ENCODE measurements around the gene RIPOR2. TPM values are rescaled to one million over a fixed set of nuclear protein-coding genes. Genes with fewer than 3 reads are reported as not detected.

RIPOR2 gene
- total and polyA plus RNA-seq, 2 experiments from 2014 or later, result 9.5 to 22.5 TPM

- no peak for DNase-seq (ENCODE audit: low spot score)
- Mint-ChIP-seq H3K36me3 (ENCODE audit: low read depth) (no peaks in the 10 kb centered on the region; the same call in 2 of the 3 replicates), H3K4me3 (no peak overlapping the region), H3K27ac (peak overlapping the region; percentile 27; the same call in 1 of the 2 replicates), H3K9me3 (no peaks in the 10 kb centered on the region), H3K4me1 (peaks cover 31% of the 10 kb centered on the region), H3K27me3 (ENCODE audit: insufficient read depth, low read depth, poor library complexity) (no peaks in the 10 kb centered on the region)
- Histone ChIP-seq H4K20me1 (replicated peaks; ENCODE audit: insufficient read depth) (no peaks in the 10 kb centered on the region), H3F3A (replicated peaks; ENCODE audit: low read depth) (no peaks in the 10 kb centered on the region), H3K27ac (ENCODE audit: low read depth) (no peak overlapping the region), H3K79me2 (replicated peaks; ENCODE audit: insufficient read depth) (no peaks in the 10 kb centered on the region; the same call in 1 of the 2 replicates), H3K4me3 (no peak overlapping the region), H3K4me1 (ENCODE audit: insufficient read depth) (peaks cover 17% of the 10 kb centered on the region), H3K36me3 (ENCODE audit: insufficient read depth) (no peaks in the 10 kb centered on the region), H3K4me2 (0 out of 2 replicates have a peak overlapping the region, but pooled peaks have one; percentile 0), H3K9me2 (ENCODE audit: insufficient read depth) (no peaks in the 10 kb centered on the region), H2AFZ (no peak overlapping the region), H3K27me3 (ENCODE audit: insufficient read depth) (no peaks in the 10 kb centered on the region)
- TF ChIP-seq EZH2phosphoT487 (IDR thresholded peaks at IDR 0.05; ENCODE audit: unreplicated experiment), result no peak
- no peak for TF ChIP-seq ZNF462 (CRISPR knock-in tag; IDR thresholded peaks at IDR 0.05)
- TF ChIP-seq POLR2AphosphoS5 (IDR thresholded peaks at IDR 0.05; ENCODE audit: low read depth), result no peak
- TF ChIP-seq EZH2 (IDR thresholded peaks at IDR 0.05; ENCODE audit: low read depth, unreplicated experiment), result no peak
- TF ChIP-seq ZNF114 (CRISPR knock-in tag; IDR thresholded peaks at IDR 0.05), result no peak
- no peak for TF ChIP-seq ZNF331 (CRISPR knock-in tag; IDR thresholded peaks at IDR 0.05; ENCODE audit: low read depth)
- no peak for TF ChIP-seq JUNB (IDR thresholded peaks at IDR 0.05; ENCODE audit: unreplicated experiment)
- no peak for TF ChIP-seq REST (IDR thresholded peaks at IDR 0.05; ENCODE audit: unreplicated experiment)
- no peak for TF ChIP-seq CREB1 (CRISPR knock-in tag; IDR thresholded peaks at IDR 0.05; ENCODE audit: low read depth)
- no peak for TF ChIP-seq CTCF (conservative IDR thresholded peaks at IDR 0.05; ENCODE audit: low read depth in 2 of 2)
- ATAC-seq, result no peak
These were observed 37.1 kb downstream of the RIPOR2 start for GRCh38 chr6:24898676-24899075.

Data from GM23338 (cell line).